GM19395 (cell line): ENCODE results near the gene JKAMP.
"Not testable (repeated sequence)": the region's sequence is repeated elsewhere in the genome, so short reads cannot be mapped to it uniquely, and the experiment has no call there.

ENCODE experiments used
- ATAC-seq: cut with Tn5 transposase; IDR thresholded peaks from one replicate; pipeline ENCODE4 v1.9.1; 2021; ENCODE audit warnings: mild to moderate bottlenecking, moderate library complexity; ENCODE audit not compliant: unreplicated experiment

The JKAMP gene

DNA sequence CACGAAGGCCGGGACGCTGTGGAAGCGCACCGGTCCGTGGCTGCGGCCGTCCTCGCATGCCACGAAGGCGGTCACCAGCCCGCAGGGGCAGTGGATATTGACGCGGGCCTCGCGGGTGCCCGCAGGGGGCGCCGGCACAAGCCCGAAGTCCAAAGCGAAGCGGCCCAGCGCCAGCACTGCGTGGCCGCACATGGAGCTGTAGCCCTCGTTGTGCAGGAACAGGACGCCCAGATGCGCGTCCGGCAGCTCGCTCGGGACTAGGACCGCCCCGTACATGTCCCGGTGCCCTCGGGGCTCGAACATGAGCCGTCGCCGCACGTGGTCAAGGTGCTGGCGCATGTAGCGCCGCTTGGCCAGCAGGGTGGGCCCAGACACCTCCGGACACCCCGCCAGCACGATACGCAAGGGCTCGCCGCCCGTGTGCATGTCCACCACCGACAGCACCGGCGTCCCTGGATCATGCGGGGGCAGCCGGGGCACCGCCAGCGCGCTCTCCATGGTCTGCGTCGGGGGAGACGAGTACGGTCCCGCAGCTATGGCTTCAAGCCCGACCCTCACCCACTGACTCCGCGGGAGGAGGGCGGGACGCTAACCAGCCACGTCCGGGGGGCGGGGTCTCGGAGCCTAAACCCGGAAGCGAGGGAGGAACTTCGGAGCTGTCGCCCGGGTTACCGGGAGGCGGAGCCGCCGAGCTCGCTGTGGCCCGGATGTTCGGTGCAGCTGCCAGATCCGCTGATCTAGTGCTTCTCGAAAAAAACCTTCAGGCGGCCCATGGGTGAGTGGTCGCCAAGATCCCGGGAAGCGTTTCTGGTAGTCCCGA, at the start of gene JKAMP, which contains the start of gene L3HYPDH:
Gene JKAMP (plus strand): TSS at position 699 of the 820 bp plus-strand sequence. CDS start 73 bp downstream, at position 772.
Gene L3HYPDH (minus strand): TSS at position 590 of the 820 bp plus-strand sequence. CDS start 92 bp downstream, at position 498.
- peak; percentile 87 for ATAC-seq

DNA sequence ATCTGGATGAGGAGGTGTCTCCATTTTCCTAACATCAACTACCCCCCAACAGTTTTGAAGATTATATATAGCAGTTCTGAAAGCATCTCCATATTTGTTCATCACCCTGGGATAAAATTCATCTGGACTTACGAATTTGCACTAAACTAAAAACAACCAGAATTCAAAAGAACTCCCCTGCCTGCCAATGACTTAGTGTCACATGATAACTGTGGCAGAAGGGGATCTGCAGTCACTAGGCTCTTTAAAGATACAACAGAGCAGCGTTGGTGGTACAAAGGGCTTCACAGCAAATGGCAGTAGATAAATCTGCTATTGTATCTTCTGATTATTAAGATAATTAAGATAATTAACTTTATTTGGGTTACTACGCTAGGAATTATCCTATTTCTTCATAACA, 49.2 kb upstream of the JKAMP start:
- no peak for ATAC-seq

DNA sequence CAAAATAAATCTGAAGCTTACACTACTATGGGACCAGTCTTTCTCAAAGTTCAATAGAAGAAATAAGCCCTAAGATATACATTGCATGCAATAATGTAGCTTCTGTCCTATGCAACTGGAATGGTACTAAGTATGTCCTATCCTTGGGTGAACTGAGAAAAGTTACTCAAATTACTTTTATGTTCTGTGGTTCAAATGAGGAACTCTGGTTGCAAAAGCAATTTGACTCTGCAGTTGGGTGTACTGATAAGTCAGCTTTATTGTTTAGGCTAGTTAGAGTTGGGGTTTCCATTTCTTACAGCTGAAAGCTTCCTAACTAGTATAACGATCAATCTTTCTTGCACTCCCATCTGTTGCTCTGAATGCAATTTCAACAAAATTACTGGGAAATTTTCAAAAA, 48.3 kb upstream of the JKAMP start:
- no peak for ATAC-seq

- ATAC-seq: no peak
These were observed 46.1 kb upstream of the JKAMP start for GRCh38 chr14:59438195-59438647.

GRCh38 chr14:59439256-59439965, 44.9 kb upstream of the JKAMP start:
- no peak for ATAC-seq

- not testable (repeated sequence) for ATAC-seq
These were observed 35.6 kb upstream of the JKAMP start for GRCh38 chr14:59448673-59449072.

DNA sequence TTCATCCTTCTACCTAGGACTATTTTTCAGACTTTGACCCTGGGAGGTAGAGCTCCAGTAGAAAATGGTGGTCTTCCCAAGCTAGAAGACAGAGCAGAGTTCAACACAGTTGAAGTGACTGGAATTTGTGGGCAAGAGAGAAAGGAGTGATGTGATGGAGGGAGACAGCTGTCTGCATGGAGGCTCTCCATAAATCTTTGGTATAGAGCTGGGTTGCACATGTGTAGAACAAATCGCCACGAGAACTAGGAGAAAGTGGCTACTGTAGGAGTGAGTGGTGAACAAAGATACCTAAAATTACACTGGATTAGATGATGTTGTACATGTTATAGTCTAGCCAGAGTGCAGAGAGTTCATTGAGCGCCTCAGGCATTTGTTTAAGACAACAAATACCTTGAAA, 33.6 kb upstream of the JKAMP start:
- no peak for ATAC-seq

DNA sequence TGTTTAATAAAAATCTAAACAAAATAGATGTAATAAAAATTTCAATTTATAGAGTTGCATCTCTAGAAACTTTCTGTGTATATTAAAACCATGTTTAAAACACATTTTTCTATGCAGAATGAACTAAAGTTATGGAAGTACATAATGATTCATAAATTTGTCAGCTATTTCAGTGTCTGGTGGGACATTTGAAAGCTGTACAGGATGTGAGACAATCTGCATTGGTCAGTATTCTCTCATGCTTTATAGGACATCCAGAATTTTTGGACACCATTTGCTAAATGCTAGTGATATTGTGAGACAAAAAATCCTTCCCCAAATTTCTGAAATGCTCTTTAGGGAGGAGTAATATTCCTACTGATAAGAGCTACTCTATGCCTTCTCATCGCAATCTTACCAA, 32.5 kb upstream of the JKAMP start:
- ATAC-seq: no peak

GRCh38 chr14:59454139-59454538, 30.2 kb upstream of the JKAMP start:
- no peak for ATAC-seq

DNA sequence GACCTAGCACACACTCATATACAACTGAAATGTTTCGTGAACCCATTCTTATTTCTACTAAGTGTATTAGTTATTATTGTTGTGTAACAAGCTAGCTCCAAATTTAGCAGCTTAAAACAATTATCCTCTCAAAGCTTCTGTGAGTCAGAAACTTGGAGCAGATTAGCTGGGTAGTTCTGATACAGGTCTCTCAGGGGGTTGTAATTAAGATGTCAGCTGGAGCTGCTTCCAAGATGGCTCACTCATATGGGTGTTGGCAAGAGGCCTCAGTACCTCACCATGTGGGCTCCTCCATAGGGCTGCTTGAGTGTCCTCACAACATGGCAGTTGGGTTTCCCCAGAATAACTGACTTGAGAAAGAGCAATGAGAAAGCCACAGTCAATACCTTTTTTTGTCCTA, 28.9 kb upstream of the JKAMP start:
- no peak for ATAC-seq

- ATAC-seq: no peak
These were observed 25.8 kb upstream of the JKAMP start for GRCh38 chr14:59458486-59458885.

- no peak for ATAC-seq
These were observed 23.9 kb upstream of the JKAMP start for GRCh38 chr14:59460378-59460777.

DNA sequence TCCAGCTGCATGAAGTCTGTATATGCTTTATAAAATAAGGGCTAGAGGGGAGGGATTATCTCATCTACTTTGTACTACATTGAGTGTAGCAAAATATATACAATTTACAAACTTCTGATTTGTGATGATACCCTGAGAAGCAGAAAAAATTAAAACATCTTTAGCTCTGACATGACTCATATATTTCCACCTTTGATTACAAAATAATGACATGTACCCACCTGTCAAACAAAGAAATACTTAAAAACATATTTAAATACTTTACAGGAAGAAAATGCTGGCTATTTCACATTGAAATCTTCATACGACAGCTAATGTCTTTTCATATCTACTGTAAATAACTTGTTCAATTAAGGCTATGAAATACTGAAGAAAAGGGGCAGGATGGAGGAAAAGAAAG, 22.4 kb upstream of the JKAMP start:
- no peak for ATAC-seq

DNA sequence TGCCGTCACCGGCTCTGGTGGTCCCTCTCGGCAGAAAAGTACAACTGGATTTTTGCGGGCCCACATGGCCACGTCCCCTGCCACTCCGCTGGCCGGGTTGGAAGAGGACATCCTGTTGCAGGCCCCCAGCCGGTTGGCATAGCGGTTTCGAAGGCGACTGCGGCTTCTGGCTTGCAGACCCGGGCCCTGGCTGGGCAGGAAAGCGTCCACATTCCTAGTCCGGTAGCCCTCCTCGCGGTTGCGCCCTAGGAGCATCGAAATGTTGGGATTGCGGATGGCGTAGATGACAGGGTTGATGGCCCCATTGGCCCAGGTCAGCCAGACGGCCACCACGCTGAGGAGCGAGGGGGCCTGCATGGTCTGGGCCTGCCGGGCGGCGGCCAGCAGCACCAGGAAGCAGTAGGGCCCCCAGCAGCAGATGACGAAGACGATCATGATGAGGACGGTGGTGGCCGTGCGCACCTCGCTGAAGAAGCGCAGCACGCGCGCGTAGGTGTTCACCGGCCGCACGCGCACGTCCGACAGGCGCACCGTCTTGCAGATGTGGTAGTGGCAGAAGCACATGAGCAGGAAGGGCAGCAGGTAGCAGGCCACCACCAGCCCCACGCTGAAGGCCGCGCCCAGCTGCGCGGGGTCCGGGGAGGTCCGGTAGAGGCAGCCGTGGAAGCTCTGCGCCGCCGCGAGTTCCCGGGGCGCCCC, 20.4 kb upstream of the JKAMP start:
- peak; percentile 41 for ATAC-seq

- ATAC-seq: peak; percentile 67
These were observed 19.6 kb upstream of the JKAMP start for GRCh38 chr14:59464486-59465315.

GRCh38 chr14:59465316-59466135, 18.8 kb upstream of the JKAMP start, which contains the start of gene GPR135:
TSS of gene GPR135 (minus strand) at chr14:59465380. CDS start at chr14:59465226, 154 bp downstream.
- ATAC-seq: peak; percentile 24

DNA sequence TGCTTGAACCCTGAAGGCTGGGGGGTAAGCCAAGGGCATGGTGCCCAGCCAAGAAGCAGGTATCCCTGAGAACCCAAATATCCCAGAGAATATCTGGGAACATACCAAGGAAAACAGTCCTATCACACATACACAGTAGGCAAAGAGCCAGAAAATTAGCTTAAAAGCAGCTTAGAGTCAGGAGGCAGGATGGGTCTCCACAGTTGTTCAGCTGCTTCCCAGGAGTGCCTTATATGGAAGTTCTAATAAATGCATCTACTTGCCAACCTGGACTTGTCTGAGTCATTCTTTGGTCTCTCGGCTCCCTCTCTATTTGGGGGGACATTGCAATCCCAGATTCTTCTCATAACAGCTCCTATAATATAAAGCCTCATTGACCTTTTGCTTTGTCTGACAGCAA, 10.1 kb upstream of the JKAMP start:
- no peak for ATAC-seq

- no peak for ATAC-seq
These were observed 8.6 kb upstream of the JKAMP start for GRCh38 chr14:59475709-59476108.

GRCh38 chr14:59478540-59478939, 5.8 kb upstream of the JKAMP start:
- no peak for ATAC-seq

- no peak for ATAC-seq
These were observed 4.2 kb upstream of the JKAMP start for GRCh38 chr14:59480166-59480565.
